H1 (cell line): Measurements from ENCODE around the gene CAMK2D. TPM values are rescaled to one million over a fixed set of nuclear protein-coding genes. Genes with fewer than 3 reads are reported as not detected.

ENCODE experiments used
- CTCF ChIA-PET: fragments of 300-600 bp; sonication (Branson Sonifier 250); formaldehyde crosslinking; loops from one replicate; lab custom pipeline; 2021; ENCODE audit not compliant: partially characterized antibody; lab: Charles Lee
- POLR2A ChIA-PET: fragments of 300-600 bp; sonication (Branson Sonifier 250); formaldehyde crosslinking; loops from one replicate; lab custom pipeline; 2021; ENCODE audit warnings: inconsistent platforms; ENCODE audit not compliant: partially characterized antibody; lab: Charles Lee
- DNase-seq, 2 experiments: peaks; one replicate each; pipeline versions ENCODE4 v3.0.0 to v3.0.0-alpha.2; 2010 to 2022; ENCODE audit warnings: low spot score in 2 of 2, low read depth in 1 of 2, mixed read lengths in 1 of 2
- FAIRE-seq: peaks from 2 replicates; lab custom pipeline; 2011; peaks lifted over from hg19 to GRCh38; lab: Jason Lieb, UNC
- H2AFZ ChIP-seq: 2 replicates; pipeline ENCODE4 v1.8.1; 2012; ENCODE audit warnings: low read length, inconsistent platforms
- H2AK5ac ChIP-seq: 2 replicates; pipeline ENCODE4 v1.6.1; 2013; ENCODE audit warnings: low read depth, low read length
- H2BK120ac ChIP-seq: replicated peaks from 2 replicates; pipeline ENCODE3; 2013; ENCODE audit warnings: low read depth, low read length, inconsistent platforms
- H2BK12ac ChIP-seq: 2 replicates; pipeline ENCODE4 v1.6.1; 2013; ENCODE audit warnings: low read depth, low read length
- H2BK15ac ChIP-seq: 2 replicates; pipeline ENCODE4 v1.6.1; 2013; ENCODE audit warnings: low read length
- H2BK20ac ChIP-seq: 2 replicates; pipeline ENCODE4 v1.6.1; 2013; ENCODE audit warnings: low read length
- H2BK5ac ChIP-seq: 2 replicates; pipeline ENCODE4 v1.6.1; 2013; ENCODE audit warnings: low read depth, low read length
- H3K14ac ChIP-seq: 2 replicates; pipeline ENCODE4 v1.6.1; 2013; ENCODE audit warnings: inconsistent platforms; ENCODE audit not compliant: insufficient read length
- H3K18ac ChIP-seq: 2 replicates; pipeline ENCODE4 v1.6.1; 2013; ENCODE audit warnings: low read length; ENCODE audit errors: extremely low read depth
- H3K23ac ChIP-seq: 2 replicates; pipeline ENCODE4 v1.6.1; 2013; ENCODE audit warnings: inconsistent platforms; ENCODE audit not compliant: insufficient read length
- H3K23me2 ChIP-seq: 2 replicates; pipeline ENCODE4 v1.6.1; 2013; ENCODE audit warnings: low read depth, low read length
- H3K27ac ChIP-seq: 2 replicates; pipeline ENCODE4 v1.6.1; 2011; ENCODE audit warnings: low read depth, low read length, inconsistent platforms
- H3K27me3 ChIP-seq, 4 experiments: replicated peaks in 1 of 4; 1 replicate in 1 of 4; 2 replicates in 3 of 4; pipeline versions ENCODE4 v1.6.1 to v1.8.1; 2011 to 2013; ENCODE audit warnings: low read length in 3 of 4, mild to moderate bottlenecking in 3 of 4, inconsistent platforms in 2 of 4, mixed read lengths in 2 of 4, moderate library complexity in 1 of 4; ENCODE audit not compliant: control insufficient read depth in 3 of 4, insufficient read depth in 3 of 4; ENCODE audit errors: extremely low read depth in 1 of 4
- H3K36me3 ChIP-seq, 4 experiments: 2 replicates each; pipeline versions ENCODE4 v1.6.1 to v1.8.1; 2011 to 2013; ENCODE audit warnings: mild to moderate bottlenecking in 4 of 4, low read length in 3 of 4, moderate library complexity in 2 of 4, control low read depth in 1 of 4, inconsistent platforms in 1 of 4; ENCODE audit not compliant: insufficient read depth in 4 of 4, control insufficient read depth in 2 of 4
- H3K4ac ChIP-seq: replicated peaks from 2 replicates; pipeline ENCODE3; 2013; ENCODE audit warnings: low read length, low read depth, mixed read lengths, inconsistent platforms; ENCODE audit not compliant: insufficient read length
- H3K4me1 ChIP-seq, 4 experiments: replicated peaks in 1 of 4; 1 replicate in 1 of 4; 2 replicates in 3 of 4; pipeline versions ENCODE4 v1.6.1 to v1.8.1; 2011 to 2013; ENCODE audit warnings: low read length in 3 of 4, inconsistent platforms in 2 of 4, mixed read lengths in 1 of 4; ENCODE audit not compliant: insufficient read depth in 4 of 4, control insufficient read depth in 3 of 4
- H3K4me2 ChIP-seq, 2 experiments: 2 replicates each; pipeline versions ENCODE4 v1.6.1 to v1.8.1; 2011 to 2013; ENCODE audit warnings: low read depth in 2 of 2, low read length in 2 of 2, control low read depth in 1 of 2, inconsistent platforms in 1 of 2, mild to moderate bottlenecking in 1 of 2; ENCODE audit not compliant: insufficient read depth in 1 of 2
- H3K4me3 ChIP-seq, 4 experiments: fragments of 200-600, 300-600 bp in 1 of 4; sonication (generic), shearing (Covaris generic), sonication (Bioruptor Twin) in 1 of 4; 2 replicates each; pipeline versions ENCODE4 v1.5.1 to v1.8.1; 2011 to 2016; ENCODE audit warnings: low read length in 4 of 4, low read depth in 3 of 4, control low read depth in 2 of 4, inconsistent platforms in 2 of 4, mild to moderate bottlenecking in 2 of 4, mixed read lengths in 1 of 4, moderate library complexity in 1 of 4; ENCODE audit not compliant: insufficient read depth in 2 of 4; ENCODE audit errors: extremely low read depth in 1 of 4
- H3K56ac ChIP-seq: replicated peaks from 2 replicates; pipeline ENCODE3; 2013; ENCODE audit warnings: low read depth, mild to moderate bottlenecking, mixed read lengths, low read length, inconsistent platforms; ENCODE audit not compliant: insufficient read length
- H3K79me1 ChIP-seq: 2 replicates; pipeline ENCODE4 v1.6.1; 2013; ENCODE audit warnings: low read depth, low read length, control low read depth
- H3K79me2 ChIP-seq, 2 experiments: 2 replicates each; pipeline versions ENCODE4 v1.6.1 to v1.8.1; 2012 to 2013; ENCODE audit warnings: low read length in 2 of 2, mild to moderate bottlenecking in 2 of 2, inconsistent platforms in 1 of 2; ENCODE audit not compliant: insufficient read depth in 2 of 2, control insufficient read depth in 1 of 2
- H3K9ac ChIP-seq, 4 experiments: replicated peaks in 1 of 4; 1 replicate in 1 of 4; 2 replicates in 3 of 4; pipeline versions ENCODE4 v1.6.1 to v1.8.1; 2011 to 2013; ENCODE audit warnings: low read depth in 3 of 4, low read length in 3 of 4, control low read depth in 2 of 4, mild to moderate bottlenecking in 2 of 4, moderate library complexity in 2 of 4, inconsistent platforms in 1 of 4; ENCODE audit errors: extremely low read depth in 1 of 4
- H3K9me3 ChIP-seq, 2 experiments: 2 replicates each; pipeline versions ENCODE4 v1.6.1 to v1.8.1; 2012 to 2013; ENCODE audit warnings: mild to moderate bottlenecking in 2 of 2, moderate library complexity in 2 of 2, control low read depth in 1 of 2, inconsistent platforms in 1 of 2, low read depth in 1 of 2, low read length in 1 of 2, mixed read lengths in 1 of 2; ENCODE audit not compliant: insufficient read depth in 2 of 2
- H4K20me1 ChIP-seq, 2 experiments: replicated peaks in 1 of 2; 2 replicates each; pipeline versions ENCODE3 to v1.8.1; 2011 to 2013; ENCODE audit warnings: inconsistent platforms in 2 of 2, low read length in 2 of 2, mild to moderate bottlenecking in 1 of 2; ENCODE audit not compliant: insufficient read depth in 2 of 2, control insufficient read depth in 1 of 2
- H4K5ac ChIP-seq: 2 replicates; pipeline ENCODE4 v1.6.1; 2013; ENCODE audit warnings: low read length, low read depth, mixed read lengths, inconsistent platforms; ENCODE audit not compliant: insufficient read length
- H4K8ac ChIP-seq: 2 replicates; pipeline ENCODE4 v1.8.0; 2013; ENCODE audit warnings: mild to moderate bottlenecking, moderate library complexity, low read length, inconsistent platforms; ENCODE audit not compliant: insufficient read depth; ENCODE audit errors: extremely low read depth
- H4K91ac ChIP-seq: replicated peaks from 2 replicates; pipeline ENCODE3; 2013; ENCODE audit warnings: low read length, mixed read lengths, inconsistent platforms; ENCODE audit not compliant: insufficient read length
- SIX5 ChIP-seq: IDR thresholded peaks from 2 replicates; pipeline ENCODE4 v1.6.1; 2011; ENCODE audit warnings: mild to moderate bottlenecking, low read depth, low read length
- TEAD4 ChIP-seq: IDR thresholded peaks from 2 replicates; pipeline ENCODE4 v1.6.1; 2012; ENCODE audit warnings: low read depth, low read length, inconsistent platforms, mixed read lengths
- WGBS, 2 experiments: shearing (Covaris generic) in 1 of 2; methylation state at CpG; one replicate each; pipeline versions ENCODE4 v1.1.6 to v1.1.7; 2013 to 2015; ENCODE audit warnings: low lambda C conversion rate in 2 of 2, mixed read lengths in 2 of 2, inconsistent platforms in 1 of 2, low coverage in 1 of 2, missing lambda C conversion rate in 1 of 2; ENCODE audit not compliant: insufficient replicate concordance in 2 of 2, insufficient coverage in 1 of 2, insufficient read length in 1 of 2; ENCODE audit errors: extremely low coverage in 1 of 2, missing lambda C conversion rate in 1 of 2; 5-methylcytosine and 5-hydroxymethylcytosine counted together
- polyA plus RNA-seq, 7 experiments: library from polyadenylated mRNA; depleted of rRNA in 3 of 7; stranded (reverse) in 5 of 7; unstranded in 2 of 7; fragments of >200 nt in 5 of 7; fragments of 200-250 nt in 2 of 7; gene quantifications; 1 replicate in 5 of 7; 2 replicates in 1 of 7; 4 replicates in 1 of 7; pipeline versions ENCODE4 v1.2.1 to v1.2.3, GENCODE V29; 2011 to 2013; ENCODE audit warnings: missing spikeins in 2 of 7, mixed read lengths in 2 of 7
- total RNA-seq: library from RNA; stranded (reverse); fragmentation: NEBNext Ultra II Directional; extraction: Animal tissue kit (Norgen Biotek cat#: 25700); gene quantifications from 2 replicates; pipeline ENCODE4 v1.2.1, GENCODE V29; 2021

Gene CAMK2D
- total and polyA plus RNA-seq, 2 of the 8 experiments (the other 6 are each of a cell fraction or from before 2014, with no cell fraction given), result 3.2 to 7.0 TPM

DNA sequence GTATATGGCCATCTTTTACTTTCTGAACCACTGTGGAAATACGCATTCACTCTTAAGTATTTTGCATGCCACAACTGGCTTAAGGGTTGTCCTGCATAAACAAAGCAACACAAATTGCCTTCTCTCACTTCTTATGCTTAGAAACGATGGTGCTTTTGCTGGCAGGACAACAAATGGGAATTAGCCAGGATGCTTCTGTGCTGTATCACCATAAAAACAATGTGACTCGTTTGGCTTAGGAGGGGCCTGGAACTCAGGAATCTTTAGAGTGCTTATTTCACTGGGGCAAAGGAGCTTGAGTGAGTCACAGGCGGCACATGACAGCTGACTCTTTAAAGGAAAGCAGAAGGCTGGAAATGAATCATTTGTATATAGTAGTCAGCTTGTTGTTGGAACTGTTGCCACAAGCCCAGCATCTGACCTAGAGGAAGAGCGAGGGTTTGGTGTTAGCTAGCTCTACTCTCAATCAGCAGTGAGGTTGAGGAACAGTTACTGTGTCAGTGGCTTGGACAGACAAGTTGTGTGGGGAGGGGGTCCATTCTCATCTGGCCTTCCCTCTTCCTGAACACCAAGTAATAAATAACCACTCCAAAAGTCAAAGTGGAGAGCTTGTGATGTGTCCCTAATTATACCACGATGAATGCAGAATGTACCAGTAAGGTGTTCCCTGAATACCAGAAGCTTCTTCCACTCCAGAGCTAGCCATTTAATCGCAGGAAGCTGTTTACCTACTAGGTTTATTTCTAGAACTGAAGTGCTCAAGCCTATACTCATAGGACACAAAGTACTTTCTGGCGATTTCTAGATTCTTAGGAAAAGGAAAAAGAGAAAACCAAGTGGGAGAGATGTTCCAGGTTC is 293.1 kb downstream of the CAMK2D start:
- Histone ChIP-seq H2BK5ac (peak overlapping the region; percentile 71), H2BK120ac (peak overlapping the region; percentile 80), H4K91ac (no peak overlapping the region), H3K36me3 (no peaks in the 10 kb centered on the region), H3K9ac (no peak overlapping the region), H3K23ac (no peak overlapping the region), H4K20me1 (no peaks in the 10 kb centered on the region), H3K27ac (no peak overlapping the region), H3K23me2 (no peaks in the 10 kb centered on the region), H3K56ac (no peak overlapping the region), H3K4ac (no peak overlapping the region), H2BK20ac (no peak overlapping the region), H2BK15ac (no peak overlapping the region), H3K79me2 (no peaks in the 10 kb centered on the region), H3K4me2 (peak overlapping the region; percentile 14 to 34; a peak in 2 of 4 replicates), H2AFZ (peak overlapping the region; percentile 66; the same call in 1 of the 2 replicates), H3K79me1 (no peaks in the 10 kb centered on the region), H3K14ac (no peak overlapping the region), H3K18ac (peak overlapping the region; percentile 20; the same call in 1 of the 2 replicates), H4K5ac (no peak overlapping the region), H3K27me3 (no peaks in the 10 kb centered on the region), H2AK5ac (0 out of 2 replicates have a peak overlapping the region, but pooled peaks have one; percentile 28), H3K4me3 (no peak overlapping the region), H3K4me1 (peaks cover 0 to 12% (median 4%) of the 10 kb centered on the region in 4 experiments; a peak in 5 of 7 replicates), H3K9me3 (no peaks in the 10 kb centered on the region), H4K8ac (no peak overlapping the region), H2BK12ac (peak overlapping the region; percentile 77; the same call in 1 of the 2 replicates)
- peak; percentile 69 for FAIRE-seq
- DNase-seq, result peak in 1 of 2 experiments; percentile 66
- ChIA-PET CTCF (interaction anchor here (0.8 to 1.8 kb wide), 5 partner anchors 9 to 79 kb away, joined by 3 to 10 read pairs (median 3); no protein-coding TSS in a partner anchor), POLR2A (interaction anchor here (0.9 kb wide), 1 partner anchor 13 kb away, joined by 3 read pairs; no protein-coding TSS in a partner anchor)
- WGBS, 2 experiments, result 61% methylated on average over 8 of the region's 8 CpGs; no CpG with 5 or more reads in 1 of the 2 experiments
- TF ChIP-seq SIX5 (no peak), TEAD4 (peak; percentile 40; the same call in 1 of the 2 replicates)
